Right cardiac atrium (tissue), 5 donors: ENCODE data around the gene KCNG1. TPM values are rescaled to one million over a fixed set of nuclear protein-coding genes. Genes with fewer than 3 reads are reported as not detected.
"Not testable (repeated sequence)": the region's sequence is repeated elsewhere in the genome, so short reads cannot be mapped to it uniquely, and the experiment has no call there.

ENCODE experiments used
- ATAC-seq, 2 donors: fragments of 200-7000 bp; cut with Tn5 transposase; one replicate each; pipeline versions ENCODE4 v1.8.0 to v1.9.1; 2020; ENCODE audit warnings: moderate library complexity in 2 of 2, mild to moderate bottlenecking in 1 of 2
- DNase-seq, 3 donors: peaks; one replicate each; pipeline ENCODE4 v3.0.0-alpha.2; 2020
- H3K27ac ChIP-seq: one replicate; pipeline ENCODE4 v1.5.1; 2013; ENCODE audit warnings: mild to moderate bottlenecking, low read length, control low read depth, moderate library complexity
- H3K27me3 ChIP-seq: one replicate; pipeline ENCODE4 v1.6.1; 2013; ENCODE audit not compliant: control insufficient read depth, insufficient read depth
- H3K4me1 ChIP-seq: one replicate; pipeline ENCODE4 v1.6.1; 2013; ENCODE audit warnings: low read length; ENCODE audit not compliant: control insufficient read depth, insufficient read depth
- H3K4me3 ChIP-seq: one replicate; pipeline ENCODE4 v1.5.1; 2013; ENCODE audit warnings: low read length, control low read depth
- H3K9me3 ChIP-seq: one replicate; pipeline ENCODE4 v1.6.1; 2013; ENCODE audit warnings: low read length; ENCODE audit not compliant: control insufficient read depth
- WGBS: extraction: QIAGEN DNeasy Blood & Tissue Kit; methylation state at CpG from one replicate; pipeline ENCODE4 v1.1.7; 2013; 5-methylcytosine and 5-hydroxymethylcytosine counted together
- intact Hi-C, 4 donors: fragments of 100-400 bp; cut with DNase I; formaldehyde crosslinking; loops; one replicate each; pipeline versions ENCODE4 v1.11.0 to v1.14.0; 2022 to 2023
- polyA plus RNA-seq: library from polyadenylated mRNA; stranded (reverse); fragments of 200-250 nt; gene quantifications from one replicate; pipeline ENCODE4 v1.2.3, GENCODE V29; 2013
- total RNA-seq, 4 donors: library from RNA; stranded (reverse); fragmentation: NEBNext Ultra II Directional; extraction: Animal tissue kit (Norgen Biotek cat#: 25700); gene quantifications; one replicate each; pipeline ENCODE4 v1.2.1, GENCODE V29; 2021
- donor health status: healthy with polysubstance abuse.
- donor health status: DM: no; HTN: yes; CAD: no.
- donor health status: DM: no; HTN: no; CAD: no.
- donor health status: DM: no; HTN: yes; CAD: no; lungs with severe emphysema.
- donor health status: DM: yes; HTN: yes; CAD: no.

Gene KCNG1
- total and polyA plus RNA-seq, 5 donors: 0.41 to 1.7 (median 1.1) TPM

DNA sequence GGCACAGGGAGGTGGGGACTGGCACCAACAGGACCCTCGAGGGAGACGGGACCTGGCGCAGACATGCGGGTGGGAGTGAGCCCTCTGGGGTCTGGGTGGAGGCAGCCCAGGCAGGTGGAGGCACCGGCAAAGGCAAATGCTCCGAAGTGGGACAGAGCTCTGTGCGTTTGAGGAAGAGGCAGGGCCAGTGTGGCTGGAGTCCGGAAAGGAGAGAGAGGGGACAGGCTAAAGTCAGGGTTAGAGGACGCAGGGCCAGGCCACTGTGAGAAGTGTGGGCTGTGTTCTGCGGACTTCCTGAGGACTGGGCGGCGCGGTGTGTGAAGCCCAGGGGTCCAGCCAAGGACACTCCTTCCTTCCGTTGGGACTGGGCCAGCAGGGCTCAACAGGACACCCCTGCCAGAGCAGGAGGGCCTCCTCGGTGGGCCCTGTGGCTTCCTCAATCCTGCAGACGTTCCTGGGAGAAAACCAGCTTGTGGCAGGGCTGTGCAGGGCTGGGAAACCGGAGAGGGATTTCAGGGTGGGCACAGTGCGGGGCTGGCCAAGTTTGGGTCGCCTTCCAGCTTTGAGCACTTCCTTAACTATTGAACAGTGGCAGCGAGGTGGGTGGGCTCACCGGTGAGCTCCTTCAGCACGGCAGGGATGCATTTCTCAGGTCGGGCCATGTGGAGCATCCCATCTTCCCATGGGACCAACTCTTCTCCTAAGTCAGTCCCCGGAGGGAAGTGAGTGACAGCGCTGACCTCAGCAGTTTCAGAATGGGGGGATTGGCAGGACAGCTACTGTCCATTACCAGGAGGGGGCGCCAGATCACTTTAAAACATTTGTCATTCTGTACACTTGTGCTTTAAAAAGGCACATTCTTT lies 41.8 kb downstream of the KCNG1 start:
- intact Hi-C loops: loop anchor here in 2 of 4 donors (10.0 kb wide), 1 partner anchor 644 kb away; no protein-coding TSS in a partner anchor
- 41% methylated on average over 26 of the region's 26 CpGs for WGBS
- peak; percentile 31 to 34 for ATAC-seq
- DNase-seq: peak in 2 of 3 donors; percentile 52 to 64
- no peak overlapping the region for H3K27ac ChIP-seq
- no peaks in the 10 kb centered on the region for H3K4me1 ChIP-seq
- no peaks in the 10 kb centered on the region for H3K27me3 ChIP-seq
- H3K9me3 ChIP-seq: no peaks in the 10 kb centered on the region
- H3K4me3 ChIP-seq: no peak overlapping the region

DNA sequence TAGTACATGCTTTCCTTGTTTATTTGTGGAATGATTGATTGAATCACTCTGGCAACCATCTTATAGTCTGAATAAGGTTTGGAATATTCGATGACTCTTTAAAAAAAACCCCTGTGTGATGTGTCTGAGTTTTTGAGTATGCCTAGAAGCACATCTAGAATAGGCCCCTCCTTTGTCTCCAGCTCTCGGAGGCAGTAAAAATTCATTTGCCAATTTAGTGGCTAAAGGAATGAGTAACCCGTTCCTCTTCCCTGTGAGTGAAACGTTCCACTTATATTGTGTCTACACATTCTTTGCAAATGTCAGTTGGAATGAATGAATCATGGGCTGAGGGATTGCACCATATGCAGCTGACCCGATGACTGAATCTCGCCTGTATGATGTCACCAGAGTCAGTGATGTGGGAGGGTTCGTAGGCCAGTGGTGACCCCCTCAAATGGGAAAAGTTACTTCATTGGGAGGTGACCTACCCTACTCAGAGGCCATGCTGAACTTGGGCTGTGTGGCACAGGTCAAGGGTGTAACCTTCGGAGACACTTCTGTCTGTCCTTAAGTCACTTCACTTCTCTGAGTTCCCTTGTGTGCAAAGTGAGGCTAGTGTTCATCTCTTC lies 42.7 kb downstream of the KCNG1 start:
- H3K9me3 ChIP-seq: no peaks in the 10 kb centered on the region
- H3K4me1 ChIP-seq: no peaks in the 10 kb centered on the region
- no peaks in the 10 kb centered on the region for H3K27me3 ChIP-seq
- WGBS: 58% methylated on average over 8 of the region's 8 CpGs
- no peak overlapping the region for H3K27ac ChIP-seq
- no peak overlapping the region for H3K4me3 ChIP-seq
- intact Hi-C loops: loop anchor here in 2 of 4 donors (10.0 kb wide), 1 partner anchor 645 kb away; no protein-coding TSS in a partner anchor
- peak in 1 of 2 donors; percentile 50 for ATAC-seq
- DNase-seq: no peak

DNA sequence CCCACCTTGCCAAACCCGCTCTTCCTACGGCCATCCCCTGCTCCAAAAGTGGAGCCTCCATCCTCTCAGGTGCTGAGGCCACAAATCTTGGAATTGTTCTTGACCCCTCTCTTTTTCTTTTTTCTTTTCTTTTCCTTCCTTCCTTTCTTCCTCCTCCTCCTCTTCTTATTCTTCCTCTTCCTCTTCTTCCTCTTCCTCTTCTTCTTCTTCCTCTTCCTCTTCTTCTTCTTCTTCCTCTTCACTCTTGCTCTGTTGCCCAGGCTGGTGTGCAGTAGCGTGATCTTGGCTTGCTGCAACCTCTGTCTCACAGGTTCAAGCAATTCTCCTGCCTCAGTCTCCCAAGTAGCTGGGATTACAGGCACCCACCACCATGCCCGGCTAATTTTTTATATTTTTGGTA lies 44.4 kb downstream of the KCNG1 start:
- ATAC-seq, DNase-seq, H3K27ac ChIP-seq, intact Hi-C loops, H3K4me1 ChIP-seq, H3K4me3 ChIP-seq, H3K27me3 ChIP-seq, H3K9me3 ChIP-seq: not testable (repeated sequence)
- WGBS: 95% methylated on average over 4 of the region's 4 CpGs

DNA sequence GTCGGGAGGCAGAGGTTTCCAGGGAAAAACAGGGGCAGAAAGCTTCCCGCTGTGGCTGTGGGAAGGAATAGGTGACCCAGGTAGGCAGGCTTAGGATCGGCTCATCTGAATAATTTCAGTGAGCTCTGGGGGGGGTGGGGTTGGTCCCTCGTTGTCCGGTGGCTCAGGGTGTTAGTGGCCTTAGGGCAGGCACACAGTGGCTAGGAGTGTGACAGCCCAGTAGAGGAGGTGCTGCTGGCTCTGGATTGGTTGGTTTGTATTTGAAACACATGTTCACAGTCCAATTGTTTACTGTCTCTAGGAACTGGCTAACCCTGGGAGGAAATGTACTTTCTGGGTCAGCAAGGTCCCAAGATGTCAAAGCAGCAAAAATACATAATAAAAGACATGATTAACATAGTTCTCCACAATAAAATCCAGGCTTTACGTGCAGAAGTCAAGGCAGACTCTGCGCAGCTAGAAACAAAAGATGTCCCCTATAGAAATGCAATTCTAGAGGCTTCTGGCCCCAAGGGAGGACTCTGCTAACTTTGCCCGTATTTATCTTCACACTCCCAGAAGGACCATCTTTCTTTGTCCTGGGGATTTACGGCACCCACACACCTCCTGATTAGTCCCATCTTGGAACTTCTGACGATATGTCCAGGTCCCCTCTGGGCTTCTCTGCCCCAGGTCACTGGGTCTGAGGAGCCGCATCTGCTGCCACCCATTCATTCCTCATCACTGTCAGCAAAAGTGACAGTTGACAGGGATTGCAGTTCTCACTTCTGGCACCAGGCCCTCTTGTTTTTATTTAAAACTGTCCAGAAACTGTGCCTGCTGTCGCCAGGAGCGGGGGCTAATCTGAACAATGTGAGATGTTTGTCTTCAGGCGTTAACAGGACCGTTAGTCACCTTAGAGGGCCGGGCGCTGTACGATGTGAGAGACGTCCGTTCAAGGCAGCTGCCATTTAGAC lies 45.6 kb downstream of the KCNG1 start:
- no peak for DNase-seq
- Histone ChIP-seq H3K27ac (no peak overlapping the region), H3K27me3 (no peaks in the 10 kb centered on the region), H3K9me3 (no peaks in the 10 kb centered on the region), H3K4me1 (no peaks in the 10 kb centered on the region), H3K4me3 (no peak overlapping the region)
- no peak for ATAC-seq
- intact Hi-C loops: no loop called here
- 40% methylated on average over 20 of the region's 20 CpGs for WGBS

DNA sequence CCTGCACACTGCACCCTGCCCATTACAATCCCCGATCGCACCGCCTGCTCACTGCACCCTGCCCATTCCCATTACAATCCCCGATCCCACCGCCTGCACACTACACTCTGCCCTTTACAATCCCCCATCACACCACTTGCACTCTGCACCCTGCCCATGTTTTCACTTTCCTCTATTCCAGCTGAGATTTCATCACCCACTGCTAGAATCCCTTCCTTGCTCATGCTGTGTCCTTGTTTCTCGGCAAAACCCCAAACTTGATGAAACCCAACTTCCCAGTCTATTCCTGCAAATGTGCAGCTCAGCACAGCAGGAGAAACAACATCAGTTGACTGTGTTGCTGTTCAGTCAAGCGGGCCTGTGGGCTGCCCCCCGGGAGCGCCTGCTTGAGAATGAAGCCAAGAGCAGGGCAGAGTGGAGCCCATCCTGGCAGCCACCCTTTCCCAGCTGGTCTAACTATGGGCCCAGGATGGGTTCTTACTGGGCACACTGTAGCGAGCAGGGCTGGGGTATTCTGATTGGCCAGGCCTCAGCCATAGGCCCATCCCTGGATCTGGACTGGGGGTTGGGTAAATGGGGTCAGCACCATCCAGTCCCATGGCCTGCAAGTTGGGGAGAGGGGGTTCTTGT lies 47.1 kb downstream of the KCNG1 start:
- H3K27me3 ChIP-seq: no peaks in the 10 kb centered on the region
- no peak for DNase-seq
- no peaks in the 10 kb centered on the region for H3K4me1 ChIP-seq
- no peaks in the 10 kb centered on the region for H3K9me3 ChIP-seq
- no peak for ATAC-seq
- no peak overlapping the region for H3K27ac ChIP-seq
- H3K4me3 ChIP-seq: no peak overlapping the region
- intact Hi-C loops: no loop called here
- 90% methylated on average over 10 of the region's 10 CpGs for WGBS

DNA sequence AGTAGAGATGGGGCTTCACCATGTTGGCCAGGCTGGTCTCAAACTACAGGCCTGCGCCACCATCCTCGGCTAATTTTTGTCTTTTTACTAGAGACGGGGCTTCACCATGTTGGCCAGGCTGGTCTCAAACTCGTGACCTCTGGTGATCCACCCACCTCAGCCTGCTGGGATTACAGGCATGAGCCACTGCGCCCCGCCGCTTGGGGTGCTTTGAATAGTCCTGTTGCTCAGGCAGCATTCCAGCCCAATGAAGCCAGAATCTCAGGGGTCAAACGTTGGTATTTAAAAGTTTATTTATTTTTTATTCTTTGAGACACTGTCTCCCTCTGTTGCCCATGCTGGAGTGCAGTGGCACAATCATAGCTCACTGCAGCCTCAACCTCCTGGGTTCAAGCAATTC lies 53.0 kb downstream of the KCNG1 start:
- 83% methylated on average over 8 of the region's 8 CpGs for WGBS
- Histone ChIP-seq H3K27ac (no peak overlapping the region), H3K27me3 (no peaks in the 10 kb centered on the region), H3K9me3 (no peaks in the 10 kb centered on the region), H3K4me1 (no peaks in the 10 kb centered on the region), H3K4me3 (no peak overlapping the region)
- ATAC-seq (no peak), DNase-seq (no peak)
- intact Hi-C loops: no loop called here

DNA sequence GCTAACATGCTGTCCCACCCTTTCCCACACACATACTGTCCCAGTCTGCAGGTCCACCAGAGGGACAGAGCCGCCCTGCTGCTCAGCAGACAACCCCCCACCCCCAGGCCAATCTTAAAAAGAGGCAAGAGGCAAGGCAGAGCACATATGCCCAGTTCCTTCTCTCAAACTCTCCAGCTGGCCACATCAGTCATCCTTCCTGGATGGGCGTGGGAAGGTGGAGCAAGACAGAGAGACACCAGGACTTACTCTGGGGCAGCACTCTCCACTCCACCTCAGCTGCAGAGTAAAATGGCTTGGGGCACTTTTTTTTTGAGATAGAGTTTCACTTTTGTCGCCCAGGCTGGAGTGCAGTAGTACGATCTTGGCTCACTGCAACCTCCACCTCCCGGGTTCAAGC lies 53.5 kb downstream of the KCNG1 start:
- ATAC-seq: no peak

DNA sequence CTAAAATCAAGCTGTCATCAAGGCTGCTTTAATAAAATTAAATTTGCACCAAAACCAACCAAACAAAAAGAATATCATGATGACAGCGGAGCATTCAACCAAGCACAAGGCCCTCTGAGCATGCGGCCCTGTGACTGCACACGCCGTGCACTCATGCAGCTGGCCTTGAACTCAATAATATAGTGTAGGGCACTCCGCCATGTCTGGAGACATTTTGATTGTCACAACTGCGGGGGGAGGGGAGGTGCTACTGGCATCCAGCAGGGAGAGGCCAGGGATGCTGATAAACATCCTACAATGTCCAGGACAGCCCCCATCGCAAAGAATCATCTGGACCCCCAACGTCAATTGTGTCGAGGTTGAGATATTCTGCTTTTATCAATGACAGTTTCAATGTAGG lies 54.6 kb downstream of the KCNG1 start:
- no peak for DNase-seq
- H3K27ac ChIP-seq: no peak overlapping the region
- intact Hi-C loops: no loop called here
- WGBS: 66% methylated on average over 9 of the region's 9 CpGs
- no peak overlapping the region for H3K4me3 ChIP-seq
- no peaks in the 10 kb centered on the region for H3K9me3 ChIP-seq
- no peak for ATAC-seq
- H3K4me1 ChIP-seq: no peaks in the 10 kb centered on the region
- no peaks in the 10 kb centered on the region for H3K27me3 ChIP-seq

More for the DNA sequence above, 53.5 kb downstream of the KCNG1 start:
- WGBS: 82% methylated on average over 5 of the region's 5 CpGs
- no peak for DNase-seq
- Histone ChIP-seq H3K4me3 (no peak overlapping the region), H3K27me3 (no peaks in the 10 kb centered on the region), H3K4me1 (no peaks in the 10 kb centered on the region), H3K27ac (no peak overlapping the region), H3K9me3 (no peaks in the 10 kb centered on the region)
- intact Hi-C loops: no loop called here

DNA sequence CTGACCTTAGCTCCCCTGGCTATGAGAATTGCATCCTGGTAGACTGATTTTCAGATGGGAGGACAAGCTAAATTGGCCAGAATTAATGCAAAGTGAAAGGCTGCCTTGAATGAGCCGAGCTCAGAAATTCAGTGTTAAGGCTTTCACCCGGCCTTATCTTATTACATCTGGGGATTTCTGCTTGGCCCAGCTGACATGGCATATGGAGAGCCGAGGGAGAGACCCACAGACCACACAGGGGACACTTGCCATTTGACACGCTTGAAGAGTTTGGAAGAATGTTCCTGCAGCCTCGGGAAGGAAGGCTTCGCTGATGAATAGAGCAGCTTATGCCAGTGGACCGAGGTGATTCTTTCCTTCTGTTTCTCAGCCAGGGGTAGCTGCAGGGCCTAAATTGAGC lies 55.3 kb downstream of the KCNG1 start:
- ATAC-seq (no peak), DNase-seq (no peak)
- Histone ChIP-seq H3K4me3 (no peak overlapping the region), H3K27me3 (no peaks in the 10 kb centered on the region), H3K4me1 (no peaks in the 10 kb centered on the region), H3K9me3 (no peaks in the 10 kb centered on the region), H3K27ac (no peak overlapping the region)
- WGBS: 34% methylated on average over 7 of the region's 7 CpGs
- intact Hi-C loops: no loop called here

DNA sequence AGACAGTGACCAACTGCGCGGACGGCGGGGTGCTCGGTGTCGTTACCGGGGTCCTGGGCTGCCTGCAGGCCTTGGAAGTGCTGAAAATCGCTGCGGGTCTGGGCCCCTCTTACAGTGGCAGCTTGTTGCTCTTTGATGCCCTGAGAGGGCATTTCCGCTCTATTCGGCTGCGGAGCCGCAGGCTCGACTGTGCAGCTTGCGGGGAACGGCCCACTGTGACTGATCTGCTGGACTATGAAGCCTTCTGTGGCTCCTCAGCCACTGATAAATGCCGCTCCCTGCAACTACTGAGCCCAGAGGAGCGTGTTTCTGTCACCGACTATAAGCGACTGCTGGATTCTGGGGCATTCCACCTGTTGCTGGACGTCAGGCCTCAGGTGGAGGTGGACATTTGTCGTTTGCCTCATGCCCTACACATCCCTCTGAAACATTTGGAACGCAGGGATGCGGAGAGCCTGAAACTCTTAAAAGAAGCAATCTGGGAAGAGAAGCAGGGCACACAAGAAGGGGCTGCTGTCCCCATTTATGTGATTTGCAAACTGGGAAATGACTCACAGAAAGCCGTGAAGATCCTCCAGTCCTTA lies 63.3 kb downstream of the KCNG1 start:
- H3K4me1 ChIP-seq: peaks cover 12% of the 10 kb centered on the region
- WGBS: 56% methylated on average over 25 of the region's 25 CpGs
- intact Hi-C loops: loop anchor here in 1 of 4 donors (10.0 kb wide), 1 partner anchor 165 kb away; the partner anchor contains the start of gene BCAS4
- DNase-seq (no peak), ATAC-seq (peak in 1 of 2 donors; percentile 2)
- no peaks in the 10 kb centered on the region for H3K27me3 ChIP-seq
- peak overlapping the region; percentile 63 for H3K4me3 ChIP-seq
- H3K27ac ChIP-seq: no peak overlapping the region
- no peaks in the 10 kb centered on the region for H3K9me3 ChIP-seq
